Esophagus squamous epithelium (tissue), 5 donors: ENCODE measurements around the gene ABCB11. TPM values are rescaled to one million over a fixed set of nuclear protein-coding genes. Genes with fewer than 3 reads are reported as not detected.

ENCODE experiments used
- DNase-seq: peaks from one replicate; lab custom pipeline; 2025; lab: John Stamatoyannopoulos, UW
- H3K27ac ChIP-seq, 4 donors: fragments of 200-600 bp; sonication (generic); one replicate each; pipeline ENCODE4 v1.5.1; 2016 to 2019; ENCODE audit warnings: mild to moderate bottlenecking in 1 of 4
- H3K27me3 ChIP-seq, 4 donors: fragments of 200-600 bp; sonication (generic); 1 replicate in 3 of 4; 2 replicates in 1 of 4; pipeline versions ENCODE4 v1.5.1 to v1.6.0; 2017 to 2021; ENCODE audit warnings: antibody characterized with exemption in 1 of 4
- H3K36me3 ChIP-seq, 3 donors: fragments of 200-600 bp; sonication (generic); one replicate each; pipeline ENCODE4 v1.5.1; 2016 to 2019
- H3K4me1 ChIP-seq, 3 donors: fragments of 200-600 bp; sonication (generic); one replicate each; pipeline ENCODE4 v1.5.1; 2017 to 2019
- H3K4me3 ChIP-seq, 4 donors: fragments of 200-600 bp; sonication (generic); 1 replicate in 3 of 4; 2 replicates in 1 of 4; pipeline ENCODE4 v1.5.1; 2016 to 2019; ENCODE audit warnings: mild to moderate bottlenecking in 2 of 4, moderate library complexity in 1 of 4
- H3K9me3 ChIP-seq, 3 donors: fragments of 200-600 bp; sonication (generic); one replicate each; pipeline ENCODE4 v1.5.1; 2016 to 2019
- CTCF ChIP-seq, 6 experiments: fragments of 450-650 bp in 4 of 6; fragments of 200-600 bp in 2 of 6; sonication (generic) in 2 of 6; IDR thresholded peaks; one replicate each; pipeline ENCODE4 v1.5.1; 2016 to 2019; ENCODE audit warnings: antibody characterized with exemption in 6 of 6, mild to moderate bottlenecking in 4 of 6, moderate library complexity in 4 of 6
- POLR2A ChIP-seq, 4 donors: fragments of 450-650 bp; IDR thresholded peaks; one replicate each; pipeline ENCODE4 v1.6.1; 2017; ENCODE audit warnings: antibody characterized with exemption in 4 of 4, mild to moderate bottlenecking in 4 of 4, moderate library complexity in 3 of 4
- WGBS, 2 donors: methylation state at CpG; one replicate each; pipeline ENCODE4 v1.1.5; 2018; 5-methylcytosine and 5-hydroxymethylcytosine counted together
- intact Hi-C: fragments of 100-400 bp; cut with DNase I; formaldehyde crosslinking; loops from one replicate; pipeline ENCODE4 v1.15.0; 2022
- total RNA-seq, 4 donors: library from RNA; depleted of rRNA; stranded (reverse); fragments of >200 nt; gene quantifications; one replicate each; pipeline ENCODE4 v1.1.0, GENCODE V29; 2016
- donor health status: DM: yes; HTN: yes; CAD: no.

Gene ABCB11
- total RNA-seq, 4 donors from 2014 or later, result 0.18 to 0.68 TPM; not detected in 2

DNA sequence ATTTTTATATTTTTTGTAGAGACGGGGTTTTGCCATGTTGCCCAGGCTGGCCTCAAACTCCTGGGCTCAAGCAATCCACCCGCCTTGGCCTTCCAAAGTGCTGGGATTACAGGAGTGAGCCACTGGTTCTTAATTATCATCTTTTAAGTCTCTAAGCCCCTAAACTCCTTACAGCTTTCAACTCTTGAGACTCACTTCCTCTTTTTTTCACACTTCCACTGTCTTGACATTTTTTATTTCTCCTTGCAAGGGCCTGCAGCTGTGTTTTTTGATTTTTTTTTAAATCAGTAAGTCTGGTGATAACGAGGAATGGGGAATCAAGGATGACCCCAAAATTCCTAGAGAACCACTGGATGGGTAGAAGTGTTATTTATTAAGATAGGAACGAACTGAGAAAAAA is 8.6 kb upstream of the ABCB11 start:
- H3K27me3 ChIP-seq, result no peaks in the 10 kb centered on the region

DNA sequence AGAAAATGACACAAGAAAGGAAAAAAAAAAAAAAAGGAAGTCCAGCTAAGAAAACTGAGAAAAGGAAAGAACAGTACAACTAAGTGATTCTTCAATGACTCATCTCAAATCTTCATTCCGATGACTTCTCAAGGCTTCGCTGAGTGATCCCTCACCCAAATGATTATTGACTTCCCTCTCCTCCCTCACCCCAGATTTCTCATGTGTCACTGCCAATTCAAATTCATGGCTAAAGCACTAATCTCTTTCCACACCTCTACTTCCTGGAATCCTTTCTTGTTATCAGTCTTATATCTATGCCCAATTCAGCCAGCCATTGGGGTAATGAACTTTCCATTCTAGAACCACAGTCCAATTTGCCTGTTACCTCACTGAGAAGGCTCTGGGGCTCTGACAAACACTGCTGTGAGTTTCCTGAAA is 7.2 kb upstream of the ABCB11 start:
- H3K4me3 ChIP-seq, result no peak overlapping the region
- no peaks in the 10 kb centered on the region for H3K27me3 ChIP-seq
- H3K4me1 ChIP-seq, result peaks cover 0 to 8% (median 0%) of the 10 kb centered on the region in 3 donors
- no peak for DNase-seq
- peak overlapping the region in 2 of 4 donors; percentile 17 to 62 for H3K27ac ChIP-seq
- intact Hi-C loops, result no loop called here
- H3K9me3 ChIP-seq, result peaks cover 0 to 5% (median 0%) of the 10 kb centered on the region in 3 donors
- WGBS, 2 donors, result 12 to 42% methylated on average over 2 of the region's 2 CpGs
- H3K36me3 ChIP-seq, result no peaks in the 10 kb centered on the region
- TF ChIP-seq CTCF (IDR thresholded peaks at IDR 0.05) (no peak), POLR2A (IDR thresholded peaks at IDR 0.05) (no peak)

More for the DNA sequence above, 8.6 kb upstream of the ABCB11 start:
- Histone ChIP-seq H3K9me3 (peaks cover 0 to 14% (median 0%) of the 10 kb centered on the region in 3 donors), H3K4me3 (no peak overlapping the region), H3K27ac (no peak overlapping the region), H3K4me1 (peaks cover 0 to 8% (median 0%) of the 10 kb centered on the region in 3 donors), H3K36me3 (no peaks in the 10 kb centered on the region)
- intact Hi-C loops, result no loop called here
- DNase-seq, result no peak
- TF ChIP-seq POLR2A (IDR thresholded peaks at IDR 0.05) (no peak), CTCF (IDR thresholded peaks at IDR 0.05) (no peak)
- WGBS, 2 donors, result 63 to 70% methylated on average over 4 of the region's 4 CpGs

DNA sequence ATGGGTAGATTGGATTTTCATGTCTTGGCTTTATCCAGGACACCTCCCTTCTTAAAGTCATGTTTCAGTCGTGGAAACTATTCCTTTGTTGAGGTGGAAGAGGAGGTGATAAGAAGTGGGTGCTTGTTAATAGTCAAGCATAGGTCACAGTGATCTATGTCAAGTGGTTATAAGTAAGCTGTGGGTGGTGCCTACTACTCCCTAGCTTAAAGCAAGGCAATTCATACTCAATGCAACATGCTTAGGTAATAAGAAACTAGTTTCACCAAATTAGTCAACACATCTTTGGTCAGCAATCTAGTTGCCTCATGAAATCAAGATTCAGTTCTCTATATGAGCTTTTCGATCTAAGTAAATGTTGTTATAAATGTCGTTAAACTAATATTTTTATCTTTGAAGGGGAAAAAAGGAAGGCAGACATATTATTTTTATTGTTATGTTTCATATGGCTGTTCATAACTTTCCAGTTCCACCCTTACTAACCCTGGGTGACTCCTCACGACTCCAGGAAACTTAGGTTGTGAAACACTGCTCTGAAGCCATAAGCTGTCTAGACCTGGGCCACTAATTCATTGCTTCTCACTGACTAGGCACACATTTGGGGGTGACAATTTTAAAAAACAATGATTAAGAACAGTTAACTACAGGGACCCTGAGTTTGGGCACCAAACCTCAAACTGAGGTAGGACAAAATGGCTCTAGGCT is 5.8 kb upstream of the ABCB11 start:
- WGBS, 2 donors, result 55 to 57% methylated on average over 4 of the region's 4 CpGs
- no peaks in the 10 kb centered on the region for H3K36me3 ChIP-seq
- H3K27me3 ChIP-seq, result no peaks in the 10 kb centered on the region
- DNase-seq, result no peak
- peak overlapping the region; percentile 28 to 63 (median 52) for H3K27ac ChIP-seq
- H3K4me3 ChIP-seq, result no peak overlapping the region
- intact Hi-C loops, result no loop called here
- H3K4me1 ChIP-seq, result peaks cover 0 to 8% (median 0%) of the 10 kb centered on the region in 3 donors
- TF ChIP-seq POLR2A (IDR thresholded peaks at IDR 0.05), result no peak
- TF ChIP-seq CTCF (IDR thresholded peaks at IDR 0.05), result no peak
- no peaks in the 10 kb centered on the region for H3K9me3 ChIP-seq

- H3K4me1 ChIP-seq, result peaks cover 0 to 8% (median 0%) of the 10 kb centered on the region in 3 donors
- no peak for DNase-seq
Measured at GRCh38 chr2:169035887-169036286, 4.8 kb upstream of the ABCB11 start.

More at GRCh38 chr2:169035887-169036286, 4.8 kb upstream of the ABCB11 start:
- Histone ChIP-seq H3K27me3 (no peaks in the 10 kb centered on the region), H3K9me3 (no peaks in the 10 kb centered on the region), H3K36me3 (no peaks in the 10 kb centered on the region), H3K4me3 (no peak overlapping the region), H3K27ac (peak overlapping the region in 2 of 4 donors; percentile 33 to 62)
- WGBS, 2 donors, result 91 to 93% methylated on average over 1 of the region's 1 CpG
- TF ChIP-seq CTCF (IDR thresholded peaks at IDR 0.05) (no peak), POLR2A (IDR thresholded peaks at IDR 0.05) (no peak)
- intact Hi-C loops, result no loop called here
